GM12864 (cell line): ENCODE results near the gene TARS3.

Experiments
- DNase-seq: peaks from one replicate; pipeline ENCODE4 v3.0.0-alpha.2; 2011; ENCODE audit warnings: low read depth
- H3K4me3 ChIP-seq: 2 replicates; pipeline ENCODE4 v1.5.1; 2011; ENCODE audit warnings: mild to moderate bottlenecking, low read depth, low read length, control low read depth
- CTCF ChIP-seq: IDR thresholded peaks from 2 replicates; pipeline ENCODE4 v1.5.1; 2011; ENCODE audit warnings: low read depth, mild to moderate bottlenecking, moderate library complexity, low read length, control low read depth, inconsistent platforms; ENCODE audit errors: missing control alignments

The TARS3 gene

GRCh38 chr15:101684384-101684783, 39.9 kb downstream of the TARS3 start:
- H3K4me3 ChIP-seq, result no peak overlapping the region
- no peak for TF ChIP-seq CTCF
- DNase-seq, result no peak

GRCh38 chr15:101679806-101680205, 44.5 kb downstream of the TARS3 start:
- no peak for DNase-seq
- TF ChIP-seq CTCF, result no peak
- H3K4me3 ChIP-seq, result no peak overlapping the region

- TF ChIP-seq CTCF, result no peak
- DNase-seq, result no peak
- H3K4me3 ChIP-seq, result no peak overlapping the region
Measured at GRCh38 chr15:101676921-101677329, 47.3 kb downstream of the TARS3 start.

- DNase-seq, result peak; percentile 27
- TF ChIP-seq CTCF, result no peak
- H3K4me3 ChIP-seq, result peak overlapping the region; percentile 37
Measured at GRCh38 chr15:101675796-101676582, 48.3 kb downstream of the TARS3 start.

GRCh38 chr15:101675015-101675414, 49.3 kb downstream of the TARS3 start:
- no peak for TF ChIP-seq CTCF
- H3K4me3 ChIP-seq, result no peak overlapping the region
- DNase-seq, result no peak

GRCh38 chr15:101672298-101672697, 52.0 kb downstream of the TARS3 start:
- TF ChIP-seq CTCF, result no peak
- no peak overlapping the region for H3K4me3 ChIP-seq
- DNase-seq, result no peak

GRCh38 chr15:101669744-101670143, 54.5 kb downstream of the TARS3 start:
- TF ChIP-seq CTCF, result no peak
- H3K4me3 ChIP-seq, result no peak overlapping the region
- no peak for DNase-seq
